ELF-1 (cell line): ENCODE results near the gene GALNT10.
A peak's percentile ranks its signal among the peaks of the same experiment; 100 is the strongest.

Experiments used
- DNase-seq: peaks from one replicate; pipeline ENCODE4 v3.0.0-alpha.2; 2016; ENCODE audit warnings: low read depth, low spot score

The GALNT10 gene

GRCh38 chr5:154202379-154203260 lies 12.1 kb downstream of the GALNT10 start:
- no peak for DNase-seq

- no peak for DNase-seq
Observed at GRCh38 chr5:154203798-154204578, 13.5 kb downstream of the GALNT10 start.

- DNase-seq = no peak
Observed at GRCh38 chr5:154205441-154206117, 15.0 kb downstream of the GALNT10 start.

GRCh38 chr5:154206311-154206710 lies 15.8 kb downstream of the GALNT10 start:
- no peak for DNase-seq

GRCh38 chr5:154207204-154207603 lies 16.7 kb downstream of the GALNT10 start:
- no peak for DNase-seq

- DNase-seq = no peak
Observed at GRCh38 chr5:154209591-154210081, 19.1 kb downstream of the GALNT10 start.

GRCh38 chr5:154210163-154210562 lies 19.6 kb downstream of the GALNT10 start:
- no peak for DNase-seq

GRCh38 chr5:154211641-154212390 lies 21.3 kb downstream of the GALNT10 start:
- DNase-seq = no peak

- no peak for DNase-seq
Observed at GRCh38 chr5:154213592-154213991, 23.1 kb downstream of the GALNT10 start.

- no peak for DNase-seq
Observed at GRCh38 chr5:154214371-154215106, 24.0 kb downstream of the GALNT10 start.

- no peak for DNase-seq
Observed at GRCh38 chr5:154215571-154216325, 25.2 kb downstream of the GALNT10 start.

- no peak for DNase-seq
Observed at GRCh38 chr5:154217462-154217861, 26.9 kb downstream of the GALNT10 start.

- DNase-seq = no peak
Observed at GRCh38 chr5:154218786-154219185, 28.3 kb downstream of the GALNT10 start.

- DNase-seq = peak; percentile 37
Observed at GRCh38 chr5:154220625-154221024, 30.1 kb downstream of the GALNT10 start.

GRCh38 chr5:154221371-154221896 lies 30.9 kb downstream of the GALNT10 start:
- DNase-seq = peak; percentile 25

GRCh38 chr5:154222414-154222813 lies 31.9 kb downstream of the GALNT10 start:
- DNase-seq = no peak

GRCh38 chr5:154223320-154223719 lies 32.8 kb downstream of the GALNT10 start:
- DNase-seq = no peak

GRCh38 chr5:154227090-154227489 lies 36.6 kb downstream of the GALNT10 start:
- no peak for DNase-seq

GRCh38 chr5:154228696-154229095 lies 38.2 kb downstream of the GALNT10 start:
- DNase-seq = no peak

GRCh38 chr5:154230526-154230925 lies 40.0 kb downstream of the GALNT10 start:
- no peak for DNase-seq
